Measurements from ENCODE around the gene TMEM82.

- TF ChIP-seq CTCF (IDR thresholded peaks at IDR 0.05) (no peak), POLR2A (IDR thresholded peaks at IDR 0.05) (no peak), POLR2AphosphoS5 (IDR thresholded peaks at IDR 0.05) (no peak), EP300 (IDR thresholded peaks at IDR 0.05) (no peak)
Observed at GRCh38 chr1:15698201-15698600, 44.1 kb upstream of the TMEM82 start.

Measured in stomach (tissue), 4 donors.